NCI-H187 treated with DMSO at 0.1 percent for 48 hours (cell line): ENCODE data around the gene DNM3.

Source experiments
- DNase-seq: peaks from one replicate; lab custom pipeline; 2025; lab: John Stamatoyannopoulos, UW

DNM3 gene

GRCh38 chr1:172328266-172328665 is 487.0 kb downstream of the DNM3 start:
- DNase-seq: no peak

GRCh38 chr1:172332230-172332629 is 490.9 kb downstream of the DNM3 start:
- DNase-seq: no peak

GRCh38 chr1:172335377-172335776 is 494.1 kb downstream of the DNM3 start:
- DNase-seq: no peak

GRCh38 chr1:172338295-172338735 is 497.0 kb downstream of the DNM3 start:
- no peak for DNase-seq

DNA sequence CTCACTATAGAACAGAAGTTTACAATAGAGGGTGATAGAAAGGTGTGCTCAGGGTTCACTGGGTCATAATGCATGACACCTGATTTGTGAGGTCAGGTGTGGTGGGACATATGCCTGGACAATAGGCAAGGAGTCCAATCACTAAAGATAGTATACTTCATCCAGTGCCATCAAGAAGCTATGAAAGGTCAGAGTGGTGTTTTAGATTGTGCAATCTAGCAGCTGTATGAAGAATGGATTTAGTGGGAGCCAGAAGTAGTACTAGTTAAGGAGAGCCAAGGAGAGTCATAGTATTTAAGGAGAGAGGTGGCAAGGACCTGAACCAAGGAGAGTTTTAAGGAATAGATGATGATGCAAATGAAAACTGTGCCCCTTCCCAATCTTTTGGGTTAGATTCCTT is 498.5 kb downstream of the DNM3 start:
- no peak for DNase-seq

DNA sequence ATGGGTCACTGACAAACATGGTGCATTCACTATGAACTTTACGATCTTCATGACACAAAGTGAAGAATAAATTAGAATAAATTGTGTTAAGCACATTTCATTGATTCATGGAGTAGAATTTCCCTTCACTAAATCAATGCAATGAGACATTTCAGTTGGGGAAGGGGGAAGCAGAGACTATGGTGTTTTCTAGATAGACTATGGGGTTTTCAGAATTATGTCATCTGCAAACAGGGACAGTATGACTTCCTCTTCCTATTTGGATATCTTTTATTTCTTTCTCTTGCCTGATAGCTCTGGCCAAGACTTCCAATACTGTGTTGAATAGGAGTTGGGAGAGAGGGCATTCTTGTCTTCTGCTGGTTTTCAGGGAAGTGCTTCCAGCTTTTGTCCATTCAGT is 499.2 kb downstream of the DNM3 start:
- DNase-seq: no peak

GRCh38 chr1:172341697-172342096 is 500.4 kb downstream of the DNM3 start:
- no peak for DNase-seq

- DNase-seq: no peak
Observed at GRCh38 chr1:172342584-172343239, 501.4 kb downstream of the DNM3 start.

GRCh38 chr1:172343240-172344160 is 502.2 kb downstream of the DNM3 start:
- no peak for DNase-seq

DNA sequence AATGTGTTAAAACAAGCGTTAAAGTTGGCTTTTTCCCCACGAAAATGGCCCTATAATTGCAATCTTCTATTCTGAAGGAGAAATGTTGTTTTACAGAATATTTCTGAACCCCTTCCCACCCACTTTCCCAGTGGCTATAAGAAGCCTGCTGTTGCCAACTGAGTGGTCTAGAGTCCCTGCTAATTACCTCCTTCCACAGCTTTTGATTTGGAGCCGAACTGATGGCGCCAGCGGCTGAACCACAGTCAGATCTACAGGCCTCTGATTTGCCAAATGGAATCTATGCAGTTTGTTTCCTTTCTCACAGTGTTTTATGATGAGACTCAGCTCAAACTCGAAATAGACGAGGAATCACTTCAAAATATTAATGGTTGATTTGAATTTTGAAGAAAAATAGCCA is 503.1 kb downstream of the DNM3 start:
- DNase-seq: no peak

- DNase-seq: no peak
Observed at GRCh38 chr1:172345077-172345476, 503.8 kb downstream of the DNM3 start.

GRCh38 chr1:172347416-172347815 is 506.1 kb downstream of the DNM3 start:
- no peak for DNase-seq

GRCh38 chr1:172350856-172351255 is 509.6 kb downstream of the DNM3 start:
- DNase-seq: no peak

DNA sequence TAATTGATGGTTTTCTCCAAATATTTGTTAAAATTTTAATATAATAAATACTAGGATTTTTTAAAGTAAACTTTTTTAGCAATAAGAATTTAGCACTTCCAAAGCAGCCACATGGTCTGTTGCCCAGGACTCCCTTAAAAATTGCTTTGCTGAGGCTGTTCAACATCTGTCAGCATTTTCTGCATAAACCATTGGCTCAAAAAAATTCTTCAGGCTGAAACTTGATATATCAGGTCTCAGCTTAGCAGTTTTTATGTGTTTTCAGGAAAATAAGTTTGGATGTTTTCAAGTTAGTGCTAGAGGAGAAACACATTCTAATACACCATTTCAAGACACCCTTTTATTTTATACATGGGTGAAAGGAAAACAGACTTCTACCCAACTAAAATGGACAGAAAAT is 510.0 kb downstream of the DNM3 start:
- DNase-seq: no peak

DNA sequence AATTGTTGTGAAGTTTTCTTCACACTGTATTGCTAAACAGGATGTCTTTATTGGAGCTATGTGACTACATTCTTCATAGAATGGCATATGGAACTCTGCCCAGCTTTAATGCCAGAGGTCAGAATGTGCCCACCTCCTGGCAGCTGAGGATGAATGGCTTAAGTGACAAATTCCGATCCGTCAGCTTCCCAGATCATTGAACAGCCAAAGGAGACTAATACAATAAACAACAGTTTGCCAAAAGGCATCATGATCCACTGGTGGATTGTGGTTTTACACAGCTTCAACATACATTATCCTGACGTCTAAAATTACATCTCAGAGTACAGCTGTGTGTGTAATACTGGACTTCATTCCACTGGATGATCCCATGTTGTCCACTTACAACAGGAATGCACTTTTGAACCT is 510.5 kb downstream of the DNM3 start:
- DNase-seq: no peak

DNA sequence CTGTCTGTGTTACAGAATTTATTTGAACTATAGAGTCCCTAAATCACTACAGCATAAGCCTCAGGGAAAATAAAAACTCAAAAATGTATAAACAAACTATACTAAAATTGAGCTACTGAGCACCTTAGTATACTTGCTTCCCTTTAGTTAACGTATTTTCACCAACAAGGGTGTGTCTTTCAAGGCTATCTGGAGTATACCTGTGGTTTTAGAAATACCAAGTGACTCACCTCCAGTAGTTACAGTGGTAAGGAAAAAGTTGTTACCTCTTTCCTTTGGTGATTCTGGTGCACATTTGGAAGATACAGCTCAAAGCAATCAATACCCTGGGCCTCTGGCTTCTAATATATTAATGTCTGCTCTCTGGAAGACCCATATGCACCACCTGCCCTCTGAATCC is 511.1 kb downstream of the DNM3 start:
- no peak for DNase-seq

- no peak for DNase-seq
Observed at GRCh38 chr1:172354291-172355274, 513.3 kb downstream of the DNM3 start.

GRCh38 chr1:172356620-172357019 is 515.3 kb downstream of the DNM3 start:
- DNase-seq: no peak

- no peak for DNase-seq
Observed at GRCh38 chr1:172357753-172358385, 516.6 kb downstream of the DNM3 start.

GRCh38 chr1:172359491-172359999 is 518.2 kb downstream of the DNM3 start:
- DNase-seq: no peak

- DNase-seq: no peak
Observed at GRCh38 chr1:172360511-172360910, 519.2 kb downstream of the DNM3 start.
